IPS-11a (cell line): ENCODE results near the gene CELF3.
"Not testable (repeated sequence)": the region's sequence is repeated elsewhere in the genome, so short reads cannot be mapped to it uniquely, and the experiment has no call there.

Experiments used
- H3K4me3 ChIP-seq: one replicate; pipeline ENCODE4 v1.5.1; 2013; ENCODE audit warnings: low read depth, low read length, control low read depth

Gene CELF3

DNA sequence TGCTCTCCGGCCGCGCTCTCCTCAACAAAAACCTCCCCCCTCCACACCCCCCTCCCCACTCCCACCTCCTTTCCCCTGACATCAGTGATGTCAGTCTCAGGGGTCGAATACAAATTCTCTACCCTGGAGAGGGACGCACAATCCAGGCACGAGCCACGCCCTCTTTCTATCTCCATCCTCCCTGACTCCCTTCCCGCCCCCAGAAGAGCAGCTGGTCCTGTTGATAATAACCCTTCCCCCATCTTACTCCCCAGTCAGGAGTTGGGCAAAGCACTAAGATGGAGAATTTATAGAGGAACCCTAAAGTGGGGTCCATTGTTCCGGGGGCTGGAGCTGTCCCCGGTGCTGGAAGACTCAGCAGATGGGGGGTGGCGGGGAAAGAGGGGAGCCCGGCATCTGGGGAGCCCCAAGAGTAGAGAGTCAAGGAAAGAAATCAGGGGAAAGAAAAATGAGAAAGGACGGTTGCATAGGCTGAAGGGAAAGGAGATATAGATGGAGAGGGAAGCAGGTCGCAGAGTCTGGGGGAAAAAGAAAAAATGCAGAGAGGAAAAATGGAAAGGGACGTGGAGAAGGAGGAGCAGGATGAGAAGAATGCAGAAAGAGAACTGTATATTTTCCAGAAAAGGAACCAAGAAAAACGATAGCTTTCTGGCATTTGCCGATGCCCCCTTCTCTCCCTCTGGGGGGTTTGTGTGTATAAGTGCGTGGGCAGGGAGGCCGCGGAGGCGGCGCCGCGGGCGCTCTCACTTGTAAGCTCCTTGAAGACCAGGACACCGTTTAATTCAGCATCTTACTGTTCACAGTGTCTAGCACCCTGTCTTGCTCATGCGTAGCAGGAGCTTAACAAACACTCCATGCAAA lies at the start of gene CELF3:
TSS of gene CELF3 (minus strand) at position 33 of the 861 bp plus-strand sequence. CDS start 783 bp downstream, outside the sequence.
- peak within 1 kb of the TSS; percentile 30 for H3K4me3 ChIP-seq

DNA sequence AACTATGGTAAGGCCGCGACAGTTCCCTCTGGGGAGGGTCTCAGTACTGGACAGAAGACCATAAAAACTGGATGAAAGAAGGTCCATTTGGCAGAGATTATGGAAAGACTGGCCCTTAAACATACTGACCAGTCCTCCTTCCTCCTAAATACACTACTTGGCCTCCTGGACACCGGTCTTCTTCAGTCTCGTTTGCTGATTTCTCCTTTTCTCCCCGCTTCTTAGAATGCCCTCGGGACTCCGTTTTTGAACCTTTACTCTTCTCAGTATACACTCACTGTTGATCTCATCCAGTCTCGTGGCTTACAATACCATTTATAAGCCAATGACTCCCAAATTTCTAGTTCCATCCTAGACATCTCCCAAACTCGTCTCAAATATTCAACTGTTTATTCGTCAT lies 47.4 kb upstream of the CELF3 start:
- peak overlapping the region; percentile 88 for H3K4me3 ChIP-seq

DNA sequence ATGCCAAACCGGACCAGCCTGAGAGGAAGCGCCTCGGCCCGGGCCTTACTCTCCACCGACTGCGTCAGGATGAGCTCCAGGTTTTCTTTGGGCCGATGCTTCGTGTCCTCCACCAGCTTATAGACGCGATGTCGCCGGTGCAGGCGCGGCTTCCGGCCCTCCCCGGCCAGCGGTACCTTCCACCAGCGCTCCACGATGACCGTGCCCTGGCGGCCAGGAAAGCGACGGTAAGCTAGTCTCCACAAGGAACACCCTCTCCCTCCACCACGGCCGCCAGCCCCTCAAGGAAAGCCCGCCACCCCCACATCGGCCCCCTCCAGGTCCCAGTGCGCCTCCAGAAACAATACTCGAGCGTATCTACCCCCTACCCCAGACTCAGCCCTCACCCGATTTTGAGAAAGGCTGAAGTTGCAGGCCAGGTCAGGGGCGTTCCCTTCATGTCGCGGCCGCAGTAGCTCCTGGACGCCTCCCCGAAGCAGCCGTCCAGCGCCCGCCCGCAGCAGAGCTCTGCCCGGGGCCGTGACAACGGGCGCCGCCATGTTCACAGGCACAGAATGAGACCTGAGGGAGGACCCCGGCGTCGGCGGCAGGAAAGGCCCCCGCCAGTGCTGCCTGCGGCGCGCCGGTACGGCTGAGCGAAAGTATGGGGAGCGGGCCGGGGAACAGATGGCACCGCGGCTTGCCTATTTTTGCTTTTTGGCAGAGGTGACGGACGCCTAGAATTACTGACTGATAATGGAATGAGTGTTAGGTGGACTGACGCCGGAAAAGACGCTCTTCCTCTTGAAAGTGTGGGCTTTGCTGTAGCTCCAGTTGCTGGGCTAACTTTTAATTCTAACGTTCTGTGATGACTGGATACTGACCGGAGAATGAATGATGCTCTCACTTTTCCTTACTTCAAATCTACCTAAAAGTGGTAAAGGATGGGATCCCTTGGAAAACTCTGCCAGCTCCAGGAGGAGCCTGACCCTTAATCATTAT lies 46.6 kb upstream of the CELF3 start, which contains the start of gene MRPL9:
TSS of gene MRPL9 (minus strand) at position 556 of the 981 bp plus-strand sequence. CDS start at position 539, 17 bp downstream.
- peak within 1 kb of the TSS; percentile 88 for H3K4me3 ChIP-seq

DNA sequence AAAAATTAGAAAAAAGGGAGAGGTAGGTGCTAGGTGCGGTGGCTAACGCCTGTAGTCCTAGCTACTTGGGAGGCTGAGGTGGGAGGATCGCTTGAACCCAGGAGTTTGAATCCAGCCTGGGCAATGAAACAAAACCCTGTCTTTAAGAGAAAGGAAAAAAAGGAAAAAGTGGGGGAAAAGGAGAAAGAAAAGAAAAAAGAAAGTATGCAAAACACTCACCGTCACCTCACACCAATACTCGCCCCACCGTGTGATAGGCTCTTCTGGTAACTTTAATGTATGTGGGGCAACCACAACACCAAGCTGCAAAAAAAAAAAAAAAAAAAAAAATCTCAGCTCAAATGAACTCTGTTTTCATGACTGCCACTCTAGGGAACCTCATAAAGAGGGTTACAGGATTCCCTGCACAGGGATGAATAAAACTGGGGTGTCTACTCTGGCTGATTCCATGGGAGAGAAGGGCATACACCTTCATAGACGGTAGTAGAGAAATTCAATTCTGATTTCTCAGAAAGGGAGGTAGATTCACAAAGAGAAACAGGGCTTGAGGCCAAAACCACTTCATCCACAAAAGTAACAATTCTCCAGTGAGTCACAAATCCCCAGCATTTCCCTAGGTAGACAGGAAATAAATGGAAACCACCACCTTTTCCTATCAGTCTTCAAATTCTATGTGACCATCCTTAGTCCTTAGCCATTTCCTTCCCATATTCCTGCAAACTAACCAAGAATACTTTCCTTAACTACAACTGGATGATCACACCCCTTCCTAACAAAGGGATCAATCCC lies 44.2 kb upstream of the CELF3 start:
- no peak overlapping the region for H3K4me3 ChIP-seq

DNA sequence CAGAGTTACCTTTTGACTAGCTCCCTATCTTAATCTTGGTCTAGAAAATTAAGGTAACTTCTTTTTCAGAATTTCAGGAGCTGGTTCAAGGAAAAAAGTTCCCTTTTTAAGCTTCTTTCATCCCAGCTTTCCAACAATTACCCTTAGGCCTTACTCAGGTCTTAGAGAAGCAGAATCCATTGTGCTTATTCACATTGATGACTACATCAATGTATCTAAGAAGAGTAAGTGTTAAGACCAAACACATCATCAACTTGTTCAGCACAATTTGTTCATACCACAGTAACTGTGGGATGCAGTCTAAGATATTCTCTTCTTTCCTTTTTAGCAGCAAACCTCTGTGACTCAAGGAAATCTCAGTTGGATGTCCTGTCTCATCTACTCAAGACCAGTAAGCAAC lies 42.6 kb upstream of the CELF3 start:
- H3K4me3 ChIP-seq = no peak overlapping the region

DNA sequence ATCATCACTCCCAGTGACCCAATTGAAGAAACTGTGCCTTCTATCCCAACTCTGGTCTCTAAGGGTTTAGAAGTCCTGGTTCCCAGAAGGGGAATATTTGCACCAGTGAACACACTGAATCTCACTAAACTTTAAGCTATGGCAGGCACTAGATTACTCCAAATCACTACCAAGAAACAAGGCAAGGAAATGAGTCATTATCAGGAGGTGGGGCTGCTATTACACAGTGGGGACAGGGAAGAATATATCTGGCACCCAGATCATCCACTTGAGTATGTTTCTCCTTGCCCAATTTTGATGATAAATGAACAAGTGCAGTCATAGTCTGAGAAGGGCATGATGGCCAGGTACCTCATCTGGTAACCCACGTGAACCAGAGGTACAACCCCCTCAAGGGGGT lies 39.7 kb upstream of the CELF3 start:
- H3K4me3 ChIP-seq = no peak overlapping the region

DNA sequence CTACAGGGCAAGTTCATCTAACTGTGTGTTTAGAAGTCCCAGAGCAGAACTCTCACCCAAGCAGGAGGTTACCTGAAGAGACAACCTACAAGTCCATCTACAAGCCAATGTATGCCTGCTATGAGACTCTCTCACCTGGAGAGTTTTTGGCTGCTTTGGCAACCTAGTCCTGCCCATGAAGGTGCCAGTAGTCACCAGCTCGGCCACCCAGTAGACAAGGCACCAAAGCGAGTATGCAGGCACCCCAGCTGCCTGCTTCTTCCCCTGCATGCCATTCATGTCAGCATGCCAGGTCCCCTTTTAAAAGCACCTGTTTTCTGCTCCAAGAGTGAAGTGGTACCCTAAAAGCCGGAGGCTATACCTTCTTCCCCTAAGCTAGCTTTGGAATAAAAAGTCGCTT lies 24.9 kb upstream of the CELF3 start:
- no peak overlapping the region for H3K4me3 ChIP-seq

DNA sequence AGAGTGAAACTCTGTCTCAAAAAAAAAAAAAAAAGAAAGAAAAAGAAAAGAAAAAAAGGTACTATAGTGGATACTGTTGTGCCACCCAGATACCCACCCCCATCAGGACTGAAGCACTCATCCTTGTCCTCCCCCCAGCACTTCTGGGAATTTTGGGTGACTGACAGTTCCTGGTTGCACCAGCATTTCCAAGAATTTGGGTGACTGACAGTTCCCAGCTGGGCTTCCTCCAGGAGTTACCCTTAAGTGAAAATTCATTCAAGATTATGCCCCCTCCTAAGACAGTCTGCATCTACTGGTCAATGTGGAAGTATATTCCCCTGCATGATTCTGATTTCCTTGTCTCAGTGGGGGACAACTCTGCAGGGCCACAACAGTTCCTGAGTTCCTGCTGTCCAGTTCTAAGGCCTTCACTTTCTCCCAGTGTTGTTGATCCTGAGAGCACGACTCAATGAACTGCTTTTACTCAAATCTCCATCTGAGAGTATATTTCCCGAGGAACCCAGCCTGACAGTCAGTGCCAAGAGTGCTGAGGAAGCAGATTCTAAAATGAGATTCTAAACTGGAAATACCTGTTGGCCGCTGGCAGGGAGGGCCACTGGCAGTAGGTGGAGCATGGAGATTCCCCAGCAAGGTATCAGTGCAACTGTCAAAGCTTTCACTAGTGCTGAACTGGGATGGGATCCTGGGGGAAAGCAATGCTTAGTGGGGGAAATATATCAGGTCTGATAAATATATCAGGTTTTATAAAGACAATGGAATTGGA lies 23.2 kb upstream of the CELF3 start:
- no peak overlapping the region for H3K4me3 ChIP-seq

DNA sequence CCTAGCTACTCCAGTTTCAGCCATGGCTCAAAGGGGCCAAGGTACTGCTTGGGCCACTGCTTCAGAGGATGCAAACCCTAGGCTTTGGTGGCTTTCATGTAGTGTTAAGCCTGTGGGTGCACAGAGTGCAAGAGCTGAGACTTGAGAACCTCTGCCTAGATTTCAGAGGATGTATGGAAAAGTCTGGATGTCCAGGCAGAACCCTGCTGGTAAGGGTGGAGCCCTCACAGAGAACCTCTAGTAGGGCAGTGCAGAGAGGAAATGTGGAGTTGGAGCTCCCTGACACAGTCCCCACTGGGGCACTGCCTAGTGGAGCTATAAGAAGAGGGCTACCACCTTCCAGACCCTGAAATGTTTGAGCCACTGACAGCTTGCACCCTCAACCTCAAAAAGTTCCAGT lies 20.9 kb upstream of the CELF3 start:
- H3K4me3 ChIP-seq = no peak overlapping the region

DNA sequence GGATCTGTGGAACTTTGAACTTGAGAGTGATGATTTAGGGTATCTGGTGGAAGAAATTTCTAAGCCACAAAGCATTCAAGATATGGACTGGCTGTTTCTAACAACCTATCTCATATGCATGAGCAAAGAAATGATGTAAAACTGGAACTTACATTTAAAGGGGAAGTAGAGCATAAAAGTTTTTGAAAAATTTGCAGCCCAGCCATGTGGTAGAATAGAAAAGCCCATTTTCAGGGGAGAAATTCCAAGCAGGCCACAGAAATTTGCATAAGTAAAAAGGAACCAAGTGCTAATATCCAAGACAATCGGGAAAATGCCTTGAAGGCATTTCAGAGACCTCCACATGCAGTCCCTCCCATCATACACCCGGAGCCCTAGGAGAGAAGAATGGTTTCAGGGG lies 20.4 kb upstream of the CELF3 start:
- H3K4me3 ChIP-seq = no peak overlapping the region

DNA sequence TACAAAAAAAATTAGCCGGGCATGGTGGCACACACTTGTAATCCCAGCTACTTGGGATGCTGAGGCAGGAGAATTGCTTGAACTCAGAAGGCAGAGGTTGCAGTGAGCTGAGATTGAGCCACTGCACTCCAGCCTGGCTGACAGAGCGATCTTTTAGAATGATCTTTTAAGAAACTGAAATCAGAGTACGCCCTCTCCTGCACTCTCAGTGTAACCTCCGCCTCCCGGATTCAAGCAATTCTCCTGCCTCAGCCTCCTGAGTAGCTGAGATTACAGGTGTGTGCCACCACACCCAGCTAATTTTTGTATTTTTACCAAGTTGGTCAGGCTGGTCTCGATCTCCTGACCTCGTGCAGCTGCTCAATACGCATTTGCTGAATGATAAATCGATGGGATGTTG lies 17.4 kb upstream of the CELF3 start:
- H3K4me3 ChIP-seq = not testable (repeated sequence)

DNA sequence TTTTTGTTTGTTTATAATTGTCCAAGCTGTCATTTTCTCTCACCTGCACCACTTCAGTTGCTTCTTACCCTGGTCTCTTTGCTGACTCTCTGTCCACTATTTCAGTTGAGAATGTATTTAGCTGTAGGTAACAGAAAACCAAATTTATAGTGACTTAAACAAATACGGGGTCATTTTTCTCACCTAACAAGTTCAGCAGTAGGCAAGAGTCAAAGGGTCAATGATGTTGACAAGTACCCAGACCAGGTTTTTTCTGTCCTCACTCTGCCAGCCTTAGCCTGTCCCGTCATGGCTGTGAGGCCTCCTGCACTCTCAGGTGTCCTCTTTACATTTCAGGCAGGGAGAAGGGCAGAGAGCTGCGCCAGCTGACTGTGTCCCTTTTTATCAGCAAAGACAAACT lies 16.5 kb upstream of the CELF3 start:
- H3K4me3 ChIP-seq = no peak overlapping the region

DNA sequence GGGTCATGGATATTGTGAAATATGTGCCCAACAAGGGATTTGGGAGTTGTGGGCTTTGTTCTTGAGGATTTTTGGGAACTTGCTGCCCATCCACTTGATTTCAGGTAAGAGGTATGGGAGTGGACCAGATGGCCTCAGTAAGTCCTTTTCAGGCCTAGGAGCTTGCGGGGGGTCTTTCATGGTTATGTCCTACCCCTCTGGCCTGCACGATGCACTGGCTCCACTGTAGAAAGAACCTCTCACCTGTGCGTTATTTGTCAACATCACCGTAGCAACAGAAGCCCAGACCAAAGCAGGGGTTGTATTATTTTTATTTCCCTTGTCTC lies 13.3 kb upstream of the CELF3 start:
- no peak overlapping the region for H3K4me3 ChIP-seq

DNA sequence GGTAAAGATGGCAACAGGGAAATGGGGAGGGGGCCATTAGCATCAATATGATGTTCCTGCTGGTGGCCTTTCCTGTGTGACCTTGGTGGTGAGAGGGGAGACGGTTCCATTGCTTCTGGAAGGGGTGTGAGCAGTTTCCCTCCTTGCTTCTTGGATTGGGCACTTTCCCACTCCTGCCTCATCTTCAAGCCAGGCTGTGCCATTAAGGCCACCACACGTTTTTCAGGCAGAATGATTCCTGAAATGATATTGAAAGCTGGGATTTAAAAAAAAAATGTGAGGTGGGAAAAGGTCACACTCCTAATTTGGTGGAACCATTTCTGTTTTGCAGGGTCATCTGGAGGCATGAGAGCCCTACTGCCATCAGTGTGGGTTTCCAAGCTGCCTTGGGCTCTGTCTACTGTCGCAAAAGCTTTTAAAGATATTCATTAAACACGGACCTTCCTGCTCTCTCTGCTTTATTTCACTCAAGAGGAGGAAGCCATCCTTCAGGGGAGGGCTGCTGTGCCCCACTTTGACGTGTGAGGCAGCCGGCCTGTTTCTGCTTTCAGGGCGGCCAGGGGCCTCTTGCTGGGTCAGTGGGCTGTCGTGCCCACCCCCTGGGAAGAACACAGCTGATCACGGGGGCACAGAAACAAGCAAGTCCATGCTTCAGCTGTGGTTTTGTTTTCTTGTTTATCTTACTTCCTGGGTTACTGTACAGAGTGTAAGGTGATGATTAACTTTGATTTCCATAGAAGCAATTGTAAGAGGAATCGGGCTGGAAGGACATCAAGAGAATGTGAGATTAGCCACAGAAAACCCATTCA lies 12.8 kb upstream of the CELF3 start:
- H3K4me3 ChIP-seq = no peak overlapping the region

DNA sequence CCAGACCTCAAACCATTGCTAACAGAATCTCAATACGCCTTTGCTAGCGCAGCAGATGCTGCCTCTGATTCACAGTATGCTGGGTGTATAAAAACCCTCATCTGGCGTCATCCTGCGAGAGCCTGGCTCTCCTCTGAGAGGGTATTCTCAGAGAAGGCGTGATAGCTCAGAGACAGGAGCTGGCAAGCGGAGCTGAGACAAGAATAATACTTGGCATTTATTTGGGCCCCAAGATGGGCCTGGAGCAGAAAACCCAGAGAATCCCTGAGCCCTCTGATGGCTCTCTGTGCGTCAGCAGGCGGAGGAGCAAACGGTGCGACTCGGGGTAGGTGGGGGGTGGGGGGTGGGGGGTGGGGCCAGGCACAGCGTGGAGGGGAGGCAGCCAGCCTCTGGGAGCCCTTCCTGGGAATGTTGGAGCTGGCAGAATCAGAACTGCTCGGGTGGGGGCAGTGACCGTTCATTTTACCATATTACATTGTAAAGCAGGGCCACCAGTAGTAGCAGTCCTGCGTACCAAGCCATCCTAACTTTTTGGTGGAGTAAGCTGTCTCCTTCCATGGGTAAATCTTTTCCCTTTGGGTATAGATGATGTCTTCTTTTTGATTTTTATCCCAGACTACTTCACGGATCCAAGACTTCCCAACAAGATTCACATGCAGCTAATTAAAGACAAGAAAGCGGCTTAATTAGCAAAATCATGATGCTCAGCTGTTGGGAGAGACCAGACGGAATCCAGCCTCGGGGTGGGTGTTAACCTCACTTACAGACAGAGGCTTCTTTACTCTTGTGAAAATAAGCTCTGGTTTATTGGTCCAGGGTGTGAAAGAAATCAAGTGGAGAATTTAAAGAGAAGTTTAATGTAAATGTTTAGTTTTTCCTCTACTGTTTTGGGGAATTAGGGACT lies 11.8 kb upstream of the CELF3 start:
- no peak overlapping the region for H3K4me3 ChIP-seq

DNA sequence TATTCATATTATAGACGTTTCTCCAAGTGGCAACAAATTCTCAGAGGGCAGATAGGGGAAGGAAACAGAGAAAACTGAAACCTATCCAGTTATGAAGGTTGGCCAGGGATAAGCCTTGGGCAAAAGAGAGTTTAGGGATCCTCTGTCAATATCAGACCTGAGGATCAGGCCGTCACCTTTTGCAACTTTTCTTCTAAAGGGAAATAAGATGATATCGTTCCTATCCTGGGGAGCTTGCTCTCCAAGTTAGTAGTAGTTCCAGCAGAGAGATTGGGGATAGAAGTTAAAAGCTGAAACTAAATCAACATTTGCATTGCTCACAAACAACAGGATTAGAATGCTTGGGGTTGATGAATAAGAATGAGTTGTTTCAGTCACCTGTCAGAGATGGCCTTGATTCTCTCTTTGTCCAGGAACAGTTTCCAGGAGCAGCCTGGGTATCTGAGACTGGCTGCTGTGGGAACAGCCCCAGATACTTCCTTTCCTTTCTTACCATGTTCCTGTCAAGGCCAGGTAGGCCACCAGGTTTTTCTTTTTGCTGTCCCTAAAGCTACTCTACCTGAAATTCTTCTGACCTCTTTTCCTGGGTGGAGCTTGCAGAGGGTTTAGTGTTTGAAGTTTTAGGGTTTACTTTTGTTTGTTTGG lies 7.2 kb upstream of the CELF3 start:
- no peak overlapping the region for H3K4me3 ChIP-seq

DNA sequence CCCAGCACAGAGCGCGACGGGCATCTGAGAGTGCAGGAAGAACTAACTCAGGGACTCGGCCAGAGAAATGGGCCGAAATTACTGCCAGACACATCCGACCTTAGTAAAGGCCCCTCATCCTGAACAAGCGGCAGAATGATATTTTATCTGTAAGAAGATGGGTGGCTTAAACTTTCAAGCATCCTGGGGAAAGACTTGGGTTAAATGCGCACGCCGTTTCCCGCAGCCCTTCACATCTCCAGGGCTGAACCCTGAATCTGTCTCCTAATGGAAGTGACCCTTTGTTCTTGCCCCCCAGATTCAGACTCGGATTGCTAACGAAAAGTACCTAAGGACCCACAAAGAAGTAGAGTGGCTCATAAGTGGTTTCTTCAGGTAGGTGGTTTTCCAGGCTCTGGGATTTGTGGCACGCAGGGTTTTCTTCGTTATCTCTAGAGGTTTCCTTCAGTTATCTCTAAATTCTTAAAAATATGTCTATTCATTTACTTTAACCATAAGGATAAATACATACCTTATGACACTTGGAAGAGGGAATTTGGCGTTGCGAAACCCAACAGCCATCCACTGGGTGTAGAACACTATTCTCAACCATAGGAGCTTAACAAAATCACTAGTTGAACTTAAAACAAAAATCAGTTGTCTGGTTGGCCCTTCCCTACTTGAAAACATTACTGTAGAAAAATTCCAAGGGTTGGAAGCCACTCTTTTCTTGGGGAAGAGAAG lies 5.3 kb upstream of the CELF3 start:
- H3K4me3 ChIP-seq = peak overlapping the region; percentile 43
